ENCODE results near the gene FBXW4.
"Not testable (repeated sequence)": the region's sequence is repeated elsewhere in the genome, so short reads cannot be mapped to it uniquely, and the experiment has no call there.

Gene FBXW4

DNA sequence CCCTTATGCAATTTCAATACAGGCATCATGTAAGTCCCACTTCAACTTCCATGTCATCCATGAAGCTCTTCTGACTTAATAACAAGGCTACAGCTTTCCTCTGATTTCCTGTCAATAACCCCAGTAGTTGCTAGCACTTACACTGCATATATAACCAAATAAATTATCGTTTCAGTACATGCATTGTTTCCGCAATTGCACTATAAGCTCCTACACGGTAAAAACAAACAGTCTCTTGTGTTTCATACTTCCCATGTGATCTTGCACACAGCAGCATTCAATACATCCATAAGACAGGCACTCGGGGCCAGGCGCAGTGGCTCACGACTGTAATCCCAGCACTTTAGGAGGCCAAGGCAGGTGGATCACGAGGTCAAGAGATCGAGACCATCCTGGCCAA lies 41.4 kb downstream of the FBXW4 start:
- DNase-seq (ENCODE audit: low read depth), result no peak

DNA sequence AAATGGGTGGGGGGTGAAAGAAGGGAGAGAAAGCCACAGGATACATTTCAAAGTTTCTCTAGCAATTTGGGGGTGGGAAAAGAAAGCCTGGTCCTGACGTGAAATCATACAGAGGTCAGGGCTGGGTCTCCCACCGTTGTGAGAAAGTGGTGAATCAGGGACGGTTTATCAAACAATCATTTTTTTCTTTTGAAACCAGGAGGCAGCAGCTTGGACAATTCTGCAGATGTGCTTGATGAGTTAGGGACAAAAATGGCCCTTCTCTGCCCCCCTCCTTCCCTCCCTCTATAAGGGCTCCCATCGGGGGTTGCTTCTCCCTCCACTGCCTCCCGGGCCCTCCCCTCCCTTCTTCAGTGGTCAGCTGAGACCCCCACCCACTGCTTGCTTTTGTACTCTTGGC lies 43.6 kb downstream of the FBXW4 start:
- DNase-seq (ENCODE audit: low read depth), result no peak

DNA sequence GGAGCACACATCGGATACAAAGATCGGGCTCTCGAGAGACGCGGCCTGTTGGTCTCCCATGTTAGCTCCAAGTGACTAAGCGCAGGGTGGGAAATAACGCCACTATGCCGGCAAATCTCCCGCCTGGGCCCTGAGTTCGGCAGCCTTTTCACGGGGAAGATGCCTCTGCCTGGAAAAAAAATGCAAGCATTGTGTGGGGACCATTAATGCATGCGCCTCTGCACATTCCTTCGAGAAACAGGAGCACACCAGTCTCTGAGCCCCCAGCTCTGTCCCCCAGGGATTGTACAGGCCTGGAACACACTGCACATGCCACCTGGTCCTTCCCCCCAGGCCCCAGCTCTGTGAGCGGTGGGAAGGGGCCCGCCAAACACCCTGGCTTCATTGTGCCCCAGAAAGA lies 44.1 kb downstream of the FBXW4 start:
- no peak for DNase-seq (ENCODE audit: low read depth)

DNA sequence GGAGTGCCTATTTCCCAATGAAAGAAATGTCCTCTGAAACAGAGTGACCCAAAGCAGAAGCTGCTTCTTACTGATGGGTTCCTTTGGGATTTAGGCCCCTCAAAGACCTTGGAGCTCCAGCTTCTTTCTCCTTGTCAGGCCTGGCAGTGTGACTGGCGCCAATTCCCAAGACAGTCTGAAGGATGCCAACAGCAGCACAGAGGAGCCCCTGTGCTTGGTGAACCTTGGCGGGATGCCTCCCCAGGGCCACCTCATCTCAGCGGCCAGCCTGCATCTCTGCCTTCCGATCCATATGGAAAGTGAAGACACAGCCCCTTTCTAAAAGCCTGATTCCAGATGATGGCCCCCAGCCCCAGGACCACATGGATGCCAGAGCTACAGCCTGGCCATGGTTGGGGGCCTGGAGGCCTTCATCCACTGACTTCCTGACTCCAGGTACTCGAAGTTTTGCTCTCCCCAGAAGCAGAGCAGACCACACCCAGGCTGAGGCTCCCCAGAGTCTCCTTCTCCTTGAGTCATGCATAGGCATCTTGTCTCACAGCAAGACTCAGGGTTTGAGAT lies 45.4 kb downstream of the FBXW4 start:
- DNase-seq (ENCODE audit: low read depth), result no peak

DNA sequence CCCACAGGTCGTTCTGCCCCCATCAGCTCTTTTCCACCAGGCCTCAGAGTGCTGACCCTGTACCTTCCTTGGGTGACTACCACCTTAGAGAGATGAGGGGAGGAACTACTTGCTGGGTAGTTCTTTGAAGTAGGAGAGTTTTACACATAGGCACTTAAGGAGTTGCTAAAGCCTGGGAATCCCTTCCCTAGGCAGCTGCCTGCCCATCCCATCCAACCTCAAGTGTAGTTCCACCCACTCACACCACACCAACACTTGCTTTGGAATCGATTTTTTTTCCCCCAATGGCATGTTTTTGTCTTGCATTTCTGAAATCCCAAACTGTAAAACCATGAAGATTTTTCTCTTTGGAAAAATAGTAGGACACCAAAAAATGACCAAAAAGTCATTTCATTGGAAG lies 47.7 kb downstream of the FBXW4 start:
- DNase-seq (ENCODE audit: low read depth), result no peak

DNA sequence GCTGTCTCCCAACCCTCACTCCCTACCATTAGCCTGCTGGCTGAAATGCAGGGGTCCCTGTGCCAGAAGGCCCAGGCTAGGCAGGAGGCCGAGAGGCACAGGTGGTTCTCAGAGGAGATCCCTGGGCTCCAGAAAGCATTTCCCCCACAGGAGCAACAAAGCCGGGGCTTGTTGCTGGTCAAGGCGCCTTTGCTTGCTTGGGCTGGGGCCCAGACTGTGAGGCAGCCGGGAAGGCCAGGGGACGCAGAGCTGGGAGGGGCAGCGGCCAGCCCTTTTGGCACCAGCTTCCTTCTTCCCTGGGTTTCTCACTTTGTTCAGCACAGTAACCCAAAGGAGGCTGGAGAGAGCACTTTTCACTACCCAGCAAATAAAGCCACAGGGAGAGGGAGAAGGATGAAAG lies 48.6 kb downstream of the FBXW4 start:
- DNase-seq (ENCODE audit: low read depth), result no peak

DNA sequence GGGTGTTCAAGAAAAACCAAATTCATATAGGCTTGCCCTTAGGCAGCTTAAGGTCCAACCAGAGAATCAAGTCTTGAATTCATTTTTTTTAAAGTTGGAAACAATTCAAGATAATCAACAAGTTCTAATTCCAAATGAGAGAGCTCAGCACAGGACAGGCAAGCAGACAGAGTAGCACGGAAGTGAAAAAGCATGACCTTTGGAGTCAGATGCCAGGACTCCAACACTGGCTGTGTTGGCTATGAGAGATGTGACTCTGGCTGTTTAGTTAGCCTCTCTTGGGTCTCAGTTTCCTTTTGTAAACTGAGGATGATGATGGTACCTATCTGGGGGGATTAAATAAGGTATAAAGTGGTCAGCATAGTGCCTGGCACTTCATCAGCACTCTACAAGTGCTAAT lies 49.3 kb downstream of the FBXW4 start:
- no peak for DNase-seq (ENCODE audit: low read depth)

DNA sequence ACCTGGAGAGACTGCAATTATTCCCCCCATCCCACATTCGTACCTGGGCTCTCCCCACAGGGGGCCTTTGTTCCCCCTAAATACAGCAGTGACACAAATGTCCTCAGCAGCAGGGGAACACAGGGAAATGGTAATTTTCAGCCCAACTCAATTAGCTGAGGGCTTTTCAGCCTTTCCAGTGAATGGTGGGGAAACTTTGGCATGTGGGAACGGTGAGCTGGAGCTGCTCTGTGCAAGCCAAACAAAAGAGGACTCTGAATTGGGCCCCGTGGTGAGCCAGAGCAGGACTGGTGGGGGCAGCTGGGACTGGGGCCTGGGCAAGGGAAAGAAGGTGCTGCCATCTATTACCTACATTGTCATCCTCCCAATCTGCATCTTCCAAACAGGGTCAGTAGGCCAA lies 51.0 kb downstream of the FBXW4 start:
- DNase-seq (ENCODE audit: low read depth), result no peak

DNA sequence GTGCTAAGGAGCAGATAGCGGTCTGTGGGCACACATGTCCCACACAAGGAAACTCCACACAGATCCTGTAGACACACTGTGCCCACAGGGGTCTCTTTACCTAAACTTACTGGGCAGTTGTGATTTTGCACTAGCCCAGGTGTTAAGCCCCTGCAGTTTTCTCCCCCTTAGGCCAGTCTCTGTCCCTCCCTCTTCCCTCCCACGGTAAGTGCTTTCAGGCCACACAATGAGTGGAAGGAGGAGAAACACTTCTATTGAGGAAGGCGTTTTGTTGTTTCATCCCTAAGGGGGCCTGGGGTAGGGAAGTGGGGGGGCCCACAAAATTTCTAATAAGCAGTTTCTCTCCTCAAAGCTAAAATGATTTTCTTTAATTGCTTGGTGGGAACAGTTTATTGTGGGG lies 51.4 kb downstream of the FBXW4 start:
- DNase-seq (ENCODE audit: low read depth), result no peak

DNA sequence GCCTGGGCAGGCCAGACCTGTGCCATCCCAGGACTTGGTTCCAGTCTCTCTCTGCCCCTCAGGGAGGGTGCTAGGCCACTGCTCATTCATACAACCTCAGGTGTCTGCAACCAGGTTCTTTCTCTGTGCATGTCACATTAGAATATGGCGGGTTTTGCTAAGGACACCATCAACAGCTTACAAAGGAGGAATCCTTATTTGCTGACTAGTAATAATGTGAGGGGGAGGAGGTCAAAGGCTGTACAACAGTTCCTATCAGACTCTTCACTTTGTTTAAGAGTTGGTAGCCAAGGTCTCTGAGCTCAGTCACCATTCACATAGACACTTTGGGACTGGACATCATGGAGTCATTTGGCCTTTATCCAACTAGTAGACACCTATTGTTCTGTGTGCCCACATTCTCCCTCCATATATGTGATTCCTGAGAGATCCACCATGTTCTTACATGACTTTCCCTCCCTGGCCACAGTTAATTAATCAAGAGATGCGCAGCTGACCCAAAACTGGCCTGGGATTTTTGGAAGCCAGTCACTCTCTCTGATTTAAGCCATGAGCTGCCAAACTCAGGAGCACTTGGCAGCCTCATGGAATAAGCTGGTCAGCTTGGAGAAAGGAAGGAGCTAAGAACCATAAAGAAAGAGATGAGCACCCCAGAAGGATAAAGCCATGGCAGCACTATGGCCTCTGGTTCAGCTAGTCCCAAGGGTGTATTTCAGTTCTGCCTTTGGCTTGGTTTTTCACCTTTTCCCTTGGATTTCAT lies 55.6 kb downstream of the FBXW4 start:
- no peak for DNase-seq (ENCODE audit: low read depth)

DNA sequence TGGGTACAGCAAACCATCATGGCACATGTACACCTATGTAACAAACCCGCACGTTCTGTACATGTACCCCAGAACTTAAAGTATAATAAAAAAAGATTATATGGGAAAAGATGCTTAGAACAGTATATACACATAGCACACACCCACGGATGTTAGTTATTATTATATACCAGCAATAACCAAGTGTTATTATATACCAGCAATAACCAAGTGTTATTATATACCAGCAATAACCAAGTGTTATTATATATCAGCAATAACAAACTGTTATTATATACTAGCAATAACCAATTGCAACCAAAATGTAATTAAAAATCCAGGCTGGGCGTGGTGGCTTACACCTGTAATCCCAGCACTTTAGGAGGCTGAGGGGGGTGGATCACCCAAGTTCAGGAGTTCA lies 61.5 kb downstream of the FBXW4 start:
- not testable (repeated sequence) for DNase-seq (ENCODE audit: low read depth)

DNA sequence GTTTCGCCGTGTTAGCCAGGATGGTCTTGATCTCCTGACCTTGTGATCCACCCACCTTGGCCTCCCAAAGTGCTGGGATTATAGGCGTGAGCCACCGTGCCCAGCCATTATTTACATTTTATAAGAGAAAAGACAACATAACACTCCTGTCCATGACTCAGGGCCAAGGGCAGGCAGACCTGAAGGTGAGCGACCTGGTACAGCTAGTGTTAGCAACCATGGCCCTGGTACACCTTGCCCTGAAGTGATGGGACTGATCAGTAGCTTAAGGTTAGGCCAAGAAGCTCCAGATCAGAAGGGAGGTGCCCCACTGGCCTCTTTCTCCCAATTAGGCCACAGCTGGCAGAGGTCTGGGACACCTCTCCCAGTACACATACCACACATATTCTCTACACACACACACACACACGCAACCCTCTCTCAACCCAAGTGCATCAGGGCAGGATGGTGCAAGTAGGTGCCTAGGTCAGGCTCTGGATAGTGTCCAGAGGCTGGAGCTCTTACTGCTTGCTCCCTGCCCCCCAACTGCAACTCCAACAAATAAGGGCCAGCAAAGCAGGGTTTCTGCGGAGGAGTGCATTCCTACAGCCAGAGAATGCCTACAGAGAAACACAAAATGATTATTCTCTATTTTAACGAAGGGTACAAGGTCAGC lies 63.0 kb downstream of the FBXW4 start:
- no peak for DNase-seq (ENCODE audit: low read depth)

DNA sequence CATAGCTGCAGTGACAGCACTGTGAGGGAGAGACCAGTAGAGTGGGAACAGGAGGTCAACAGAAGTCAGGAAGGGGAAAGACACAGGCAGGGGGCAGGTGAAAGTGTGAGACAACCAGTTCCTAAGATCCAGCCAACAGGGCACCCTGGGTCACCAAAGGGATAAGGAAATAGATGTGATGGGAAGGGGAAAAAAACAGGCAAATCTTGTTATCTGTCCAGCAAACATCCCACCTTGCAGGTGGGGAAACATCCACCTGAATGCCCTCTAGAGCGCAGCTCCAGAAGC lies 64.4 kb downstream of the FBXW4 start:
- DNase-seq (ENCODE audit: low read depth), result no peak

DNA sequence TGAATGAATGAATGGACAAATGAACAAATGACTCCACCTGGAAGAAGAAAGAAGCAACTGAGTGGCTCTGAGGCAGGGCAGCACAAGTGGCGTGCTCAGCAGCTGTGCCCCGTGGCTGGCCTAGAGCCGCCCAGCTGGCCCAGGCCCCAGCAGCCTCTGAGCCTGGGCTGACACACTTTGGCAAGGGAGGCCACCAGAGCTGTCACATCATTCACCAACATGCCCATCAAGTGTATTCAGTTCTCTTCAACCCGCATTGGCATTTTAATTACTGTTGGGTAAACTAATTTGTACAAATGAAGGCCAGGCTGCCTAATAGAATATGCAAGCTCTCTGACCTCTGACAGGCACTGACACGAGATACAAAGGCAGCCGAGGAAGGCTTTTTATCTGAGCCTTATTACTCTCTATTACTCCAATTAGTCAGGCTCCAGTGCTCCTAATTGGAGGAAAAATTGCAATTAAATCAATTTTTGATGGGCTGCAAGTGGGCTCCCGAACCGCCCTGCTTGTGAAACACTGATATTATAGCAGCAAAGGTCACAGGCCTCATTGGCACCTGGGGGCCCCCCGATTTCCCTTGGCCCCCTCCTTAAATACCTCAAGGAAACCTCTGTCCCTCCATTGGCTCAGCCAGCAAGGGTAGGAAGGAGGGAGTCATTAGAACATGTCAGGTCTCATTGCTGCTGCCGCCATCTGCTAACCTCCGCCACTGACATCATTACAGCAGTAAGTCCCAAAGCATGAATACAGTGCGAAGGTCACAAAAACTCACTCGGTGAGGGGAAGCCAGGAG lies 64.9 kb downstream of the FBXW4 start:
- DNase-seq (ENCODE audit: low read depth), result no peak

DNA sequence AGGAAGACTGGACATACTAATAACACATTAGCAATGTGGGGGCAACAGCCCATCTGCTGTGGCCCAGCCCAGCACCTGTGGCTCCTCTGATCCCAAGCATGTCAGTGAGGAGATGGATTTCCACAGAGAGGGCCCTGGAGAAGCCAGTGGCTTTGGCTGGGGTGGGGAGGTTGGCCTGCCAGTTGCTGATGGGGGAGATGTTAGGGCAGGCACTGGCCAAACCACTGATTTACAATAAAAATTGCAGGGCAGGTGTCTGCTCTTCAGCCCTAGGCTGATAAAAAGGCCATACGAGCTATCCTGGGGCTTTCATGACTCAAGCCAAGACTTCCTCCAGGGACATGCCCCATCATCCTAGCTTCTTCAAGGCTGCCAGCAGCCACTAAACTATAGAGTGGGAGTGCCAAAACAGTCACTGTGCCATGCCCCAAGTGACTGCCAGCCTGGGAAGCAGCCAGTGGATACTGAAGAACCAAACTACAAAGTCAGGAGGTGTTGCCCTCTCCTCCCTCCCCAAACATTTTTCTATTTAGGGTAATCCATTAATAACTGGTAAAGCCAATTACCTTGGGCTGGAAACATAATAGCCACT lies 69.1 kb downstream of the FBXW4 start:
- DNase-seq (ENCODE audit: low read depth), result no peak

DNA sequence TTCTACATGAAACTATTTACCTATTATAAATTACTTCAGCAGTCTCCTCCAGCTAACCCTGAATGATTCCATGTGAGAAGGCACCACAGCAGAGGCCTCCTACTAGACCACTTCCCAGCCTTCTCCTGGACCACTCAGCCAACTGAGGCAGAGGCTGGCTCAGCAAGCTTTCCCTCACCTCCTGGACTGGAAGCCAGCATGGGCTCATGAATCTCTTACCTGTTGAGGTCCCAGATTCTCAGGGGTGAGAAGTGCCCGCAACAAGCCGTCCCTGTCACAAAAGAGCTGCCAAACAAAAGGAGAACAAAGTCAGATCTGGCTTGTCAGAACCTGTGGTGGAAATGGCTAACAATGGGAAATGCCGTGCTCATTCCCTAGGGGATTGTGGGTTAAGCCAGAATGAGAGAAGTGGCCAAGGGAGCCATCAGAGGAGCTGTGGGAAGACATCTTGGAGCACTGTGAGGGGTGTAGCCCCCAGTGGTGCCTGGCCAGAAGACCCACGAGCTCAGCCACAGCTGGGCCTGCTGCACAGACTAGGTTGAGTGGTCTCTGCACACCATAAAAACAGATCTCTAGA lies 70.4 kb downstream of the FBXW4 start:
- no peak for DNase-seq (ENCODE audit: low read depth)

DNA sequence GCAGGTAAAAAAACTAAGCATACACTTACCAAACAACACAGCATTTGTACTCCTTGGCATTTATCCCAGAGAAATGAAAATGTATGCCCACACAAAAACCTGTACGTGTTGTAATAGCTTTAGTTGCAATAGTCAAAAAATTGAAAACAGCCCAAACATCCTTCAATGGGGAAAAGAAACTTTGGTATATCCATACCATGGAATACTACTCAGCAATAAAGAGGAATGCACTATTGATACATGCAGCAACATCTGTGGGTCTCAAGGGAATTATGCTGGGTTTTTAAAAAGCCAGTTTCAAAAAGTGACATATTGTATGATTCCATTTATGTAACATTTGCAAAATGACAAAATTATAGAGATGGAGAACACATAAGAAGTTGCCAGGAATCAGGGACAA lies 71.4 kb downstream of the FBXW4 start:
- no peak for DNase-seq (ENCODE audit: low read depth)

DNA sequence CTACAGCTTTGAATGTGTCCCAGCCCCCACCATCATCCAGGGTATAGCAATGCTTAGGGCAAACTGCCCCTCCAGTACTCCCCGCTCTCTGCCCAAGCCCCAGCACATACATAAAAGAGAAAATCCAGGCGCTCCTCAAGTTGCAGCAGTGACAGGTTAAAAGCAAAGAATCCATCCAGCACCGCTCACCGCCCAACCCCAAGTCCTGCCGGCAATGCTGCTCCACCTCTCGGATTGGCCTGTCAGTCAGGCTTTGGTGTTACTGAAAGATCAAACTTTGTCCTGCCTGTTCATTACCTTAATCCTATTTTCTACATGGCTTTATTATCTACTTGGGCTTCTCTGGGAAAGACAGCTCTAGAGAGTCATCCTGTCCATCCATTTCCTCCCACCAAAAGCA lies 75.0 kb downstream of the FBXW4 start:
- no peak for DNase-seq (ENCODE audit: low read depth)

DNA sequence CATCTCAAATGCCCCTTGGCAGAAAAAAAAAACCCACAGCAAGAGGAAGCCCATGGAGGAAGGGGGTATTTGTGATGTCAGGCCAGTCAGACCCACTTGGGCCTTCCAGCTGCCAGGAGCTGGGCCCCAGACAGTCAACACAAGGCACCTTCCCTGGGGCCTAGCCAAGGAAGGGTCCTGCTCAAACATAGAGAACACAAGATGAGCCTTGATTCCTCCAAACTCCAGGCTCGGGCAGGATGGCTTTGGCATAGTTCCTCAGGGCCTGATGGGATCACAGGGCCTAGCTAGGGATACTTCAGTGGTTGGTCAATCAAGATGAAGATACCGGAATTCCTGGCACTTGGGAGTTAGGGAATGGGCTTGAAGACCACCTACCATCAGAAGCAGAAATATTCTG lies 76.1 kb downstream of the FBXW4 start:
- no peak for DNase-seq (ENCODE audit: low read depth)

DNA sequence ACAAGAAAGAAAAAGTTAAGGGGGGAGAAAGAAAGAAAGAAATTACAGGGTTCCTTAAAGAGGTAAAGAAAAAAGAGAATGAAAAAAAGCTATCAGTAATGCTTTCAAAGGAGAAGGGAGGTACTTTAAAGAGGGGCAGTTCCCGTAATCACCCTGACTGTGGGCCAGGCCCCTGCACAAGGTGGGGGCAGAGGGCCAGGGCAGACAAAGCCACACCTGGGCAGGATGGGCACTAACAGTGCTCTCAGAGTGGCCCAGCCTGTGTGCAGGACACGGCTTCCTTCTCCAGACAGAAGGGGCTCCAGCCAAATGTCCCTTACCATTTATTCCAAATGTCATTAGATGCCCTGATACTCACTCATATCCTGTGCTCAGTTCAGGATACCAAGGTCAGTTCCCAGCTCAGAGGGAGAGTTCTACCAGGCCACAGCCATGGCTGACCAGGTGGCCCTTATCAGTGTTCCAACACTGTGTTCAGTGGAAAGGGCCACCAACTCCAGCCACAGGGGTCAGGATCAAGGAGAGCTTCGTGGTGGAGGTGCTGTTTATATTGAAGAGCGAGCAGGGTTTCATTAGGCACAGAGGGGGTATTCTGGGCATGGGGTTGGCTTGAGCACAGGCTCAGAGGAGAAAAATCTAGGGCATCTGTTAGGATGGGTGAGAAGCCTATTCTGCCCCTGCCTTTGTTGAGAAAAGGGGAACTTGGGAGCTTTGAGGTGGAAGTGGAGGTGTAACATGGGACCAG lies 77.0 kb downstream of the FBXW4 start:
- DNase-seq (ENCODE audit: low read depth), result no peak

DNA sequence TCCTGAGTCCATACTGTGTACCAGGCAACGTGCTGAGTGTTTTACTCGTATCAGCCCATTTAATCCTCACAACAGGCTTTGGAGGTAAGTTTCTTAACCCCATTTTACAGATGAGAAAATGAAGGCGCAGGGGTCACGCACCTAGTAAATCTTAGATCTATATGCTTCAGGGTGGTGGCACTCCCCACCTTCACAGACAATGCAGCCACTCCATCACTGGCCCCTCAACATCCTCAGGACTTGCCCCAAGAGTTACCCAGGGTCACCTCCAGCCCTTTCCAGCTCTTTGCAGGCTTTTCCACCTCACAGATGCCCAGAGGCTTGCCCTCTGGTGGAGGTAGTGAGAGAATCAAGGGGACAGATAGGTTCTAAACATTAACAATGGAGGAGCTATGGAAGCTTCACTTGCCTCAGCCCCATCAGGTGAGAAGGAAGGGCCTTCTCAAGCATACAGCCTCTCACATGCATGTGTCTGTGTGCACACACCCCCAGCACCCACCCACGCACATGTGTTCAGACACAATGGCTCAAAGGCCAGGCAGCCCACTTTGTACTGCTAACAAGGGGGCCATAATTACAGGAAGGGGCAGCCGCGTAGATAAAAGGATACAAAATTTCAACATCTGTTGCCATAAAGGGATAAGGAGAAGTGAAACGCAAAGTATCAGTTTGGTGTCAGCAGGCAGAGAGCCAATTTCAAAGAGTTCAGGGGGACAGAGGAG lies 77.7 kb downstream of the FBXW4 start:
- DNase-seq (ENCODE audit: low read depth), result no peak

Data from stimulated activated CD8-positive, alpha-beta memory T cell treated with anti-CD3 and anti-CD28 coated beads, Interleukin-12 subunit alpha, Interleukin-12 subunit beta, amount 100 ng/mL, for 4 hours (primary cell).